ENCODE data around the gene ANAPC7.

GRCh38 chr12:110403146-110403975 lies at the start of gene ANAPC7:
- TF ChIP-seq CTCF (IDR thresholded peaks at IDR 0.05; ENCODE audit: low read length) = no peak
- no peak for TF ChIP-seq EZH2 (IDR thresholded peaks at IDR 0.05; ENCODE audit: borderline replicate concordance, low read length)

Measured in OCI-LY1 (cell line).